ENCODE results near the gene CFLAR.
"Not testable (repeated sequence)": the region's sequence is repeated elsewhere in the genome, so short reads cannot be mapped to it uniquely, and the experiment has no call there.

The CFLAR gene

DNA sequence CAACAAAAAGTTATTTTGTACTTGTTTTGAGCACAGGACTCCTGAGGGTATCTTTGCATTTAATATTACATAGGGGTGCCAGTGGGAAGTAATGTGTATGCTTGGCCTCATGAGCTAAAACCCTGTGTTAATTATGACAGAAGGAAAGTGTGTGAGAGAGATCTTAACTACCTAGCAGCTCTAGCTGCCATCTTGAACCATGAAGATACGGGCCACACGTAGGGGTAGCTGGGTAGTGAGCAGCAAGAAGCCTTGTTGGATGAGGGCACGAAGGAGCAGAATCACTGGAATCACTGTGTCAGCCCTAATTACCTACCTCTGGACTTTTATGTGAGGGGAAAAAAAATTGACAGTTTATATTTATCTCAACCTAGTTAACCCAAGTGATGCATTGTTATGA, 51.6 kb downstream of the CFLAR start:
- no peak overlapping the region for H2AFZ ChIP-seq (ENCODE audit: low read depth, low read length)
- peaks cover 14% of the 10 kb centered on the region for H3K4me1 ChIP-seq (ENCODE audit: low read length)
- no peaks in the 10 kb centered on the region; the same call in 1 of the 2 replicates for H4K20me1 ChIP-seq (ENCODE audit: insufficient read depth, low read length)
- peaks cover 41% of the 10 kb centered on the region for H3K36me3 ChIP-seq (replicated peaks; ENCODE audit: low read depth, low read length)
- no peak overlapping the region for H3K9ac ChIP-seq (ENCODE audit: low read length)
- no peaks in the 10 kb centered on the region for H3K27me3 ChIP-seq (ENCODE audit: low read depth, low read length)
- H3K27ac ChIP-seq (ENCODE audit: low read length): no peak overlapping the region
- peaks cover 8% of the 10 kb centered on the region for H3K79me2 ChIP-seq (ENCODE audit: low read length)
- TF ChIP-seq CTCF (IDR thresholded peaks at IDR 0.05; ENCODE audit: low read depth, low read length) (no peak), EZH2phosphoT487 (IDR thresholded peaks at IDR 0.05; ENCODE audit: low read depth) (no peak)
- H3K4me2 ChIP-seq (ENCODE audit: low read length): no peak overlapping the region
- no peak overlapping the region for H3K4me3 ChIP-seq (ENCODE audit: low read length)
- peaks cover 25% of the 10 kb centered on the region for H3K9me3 ChIP-seq (ENCODE audit: insufficient read depth, low read length)

- H4K20me1 ChIP-seq (ENCODE audit: insufficient read depth, low read length); H3K27me3 ChIP-seq (ENCODE audit: low read depth, low read length); H2AFZ ChIP-seq (ENCODE audit: low read depth, low read length); H3K79me2 ChIP-seq (ENCODE audit: low read length); H3K4me2 ChIP-seq (ENCODE audit: low read length); H3K9ac ChIP-seq (ENCODE audit: low read length); H3K4me3 ChIP-seq (ENCODE audit: low read length): not testable (repeated sequence)
- Histone ChIP-seq H3K4me1 (ENCODE audit: low read length) (peaks cover 14% of the 10 kb centered on the region), H3K27ac (ENCODE audit: low read length) (peak overlapping the region; percentile 45), H3K36me3 (replicated peaks; ENCODE audit: low read depth, low read length) (peaks cover 32% of the 10 kb centered on the region), H3K9me3 (ENCODE audit: insufficient read depth, low read length) (peaks cover 17% of the 10 kb centered on the region)
Measured at GRCh38 chr2:201168496-201168895, 52.5 kb downstream of the CFLAR start.

- Histone ChIP-seq H3K4me1 (ENCODE audit: low read length) (peaks cover 19% of the 10 kb centered on the region), H3K27me3 (ENCODE audit: low read depth, low read length) (no peaks in the 10 kb centered on the region), H3K79me2 (ENCODE audit: low read length) (no peaks in the 10 kb centered on the region), H3K36me3 (replicated peaks; ENCODE audit: low read depth, low read length) (peaks cover 15% of the 10 kb centered on the region), H4K20me1 (ENCODE audit: insufficient read depth, low read length) (no peaks in the 10 kb centered on the region), H2AFZ (ENCODE audit: low read depth, low read length) (no peak overlapping the region), H3K4me3 (ENCODE audit: low read length) (no peak overlapping the region), H3K9ac (ENCODE audit: low read length) (no peak overlapping the region), H3K27ac (ENCODE audit: low read length) (no peak overlapping the region), H3K9me3 (ENCODE audit: insufficient read depth, low read length) (peaks cover 8% of the 10 kb centered on the region), H3K4me2 (ENCODE audit: low read length) (no peak overlapping the region)
- TF ChIP-seq CTCF (IDR thresholded peaks at IDR 0.05; ENCODE audit: low read depth, low read length): no peak
- TF ChIP-seq EZH2phosphoT487 (IDR thresholded peaks at IDR 0.05; ENCODE audit: low read depth): no peak
Measured at GRCh38 chr2:201171259-201171814, 55.4 kb downstream of the CFLAR start.

GRCh38 chr2:201172279-201172678, 56.3 kb downstream of the CFLAR start:
- Histone ChIP-seq H3K9me3 (ENCODE audit: insufficient read depth, low read length) (peaks cover 4% of the 10 kb centered on the region), H3K27ac (ENCODE audit: low read length) (no peak overlapping the region), H2AFZ (ENCODE audit: low read depth, low read length) (no peak overlapping the region), H3K4me2 (ENCODE audit: low read length) (no peak overlapping the region), H3K27me3 (ENCODE audit: low read depth, low read length) (no peaks in the 10 kb centered on the region), H3K4me1 (ENCODE audit: low read length) (peaks cover 23% of the 10 kb centered on the region), H3K79me2 (ENCODE audit: low read length) (no peaks in the 10 kb centered on the region), H4K20me1 (ENCODE audit: insufficient read depth, low read length) (no peaks in the 10 kb centered on the region), H3K9ac (ENCODE audit: low read length) (no peak overlapping the region), H3K4me3 (ENCODE audit: low read length) (no peak overlapping the region), H3K36me3 (replicated peaks; ENCODE audit: low read depth, low read length) (peaks cover 6% of the 10 kb centered on the region)
- TF ChIP-seq CTCF (IDR thresholded peaks at IDR 0.05; ENCODE audit: low read depth, low read length) (no peak), EZH2phosphoT487 (IDR thresholded peaks at IDR 0.05; ENCODE audit: low read depth) (no peak)
